ENCODE data around the gene DNAJC12. TPM values are rescaled to one million over a fixed set of nuclear protein-coding genes. Genes with fewer than 3 reads are reported as not detected.

Gene DNAJC12
- total and polyA plus RNA-seq, 2 of the 8 experiments (the other 6 are each of a cell fraction or from before 2014, with no cell fraction given): 0.86 to 4.2 TPM

DNA sequence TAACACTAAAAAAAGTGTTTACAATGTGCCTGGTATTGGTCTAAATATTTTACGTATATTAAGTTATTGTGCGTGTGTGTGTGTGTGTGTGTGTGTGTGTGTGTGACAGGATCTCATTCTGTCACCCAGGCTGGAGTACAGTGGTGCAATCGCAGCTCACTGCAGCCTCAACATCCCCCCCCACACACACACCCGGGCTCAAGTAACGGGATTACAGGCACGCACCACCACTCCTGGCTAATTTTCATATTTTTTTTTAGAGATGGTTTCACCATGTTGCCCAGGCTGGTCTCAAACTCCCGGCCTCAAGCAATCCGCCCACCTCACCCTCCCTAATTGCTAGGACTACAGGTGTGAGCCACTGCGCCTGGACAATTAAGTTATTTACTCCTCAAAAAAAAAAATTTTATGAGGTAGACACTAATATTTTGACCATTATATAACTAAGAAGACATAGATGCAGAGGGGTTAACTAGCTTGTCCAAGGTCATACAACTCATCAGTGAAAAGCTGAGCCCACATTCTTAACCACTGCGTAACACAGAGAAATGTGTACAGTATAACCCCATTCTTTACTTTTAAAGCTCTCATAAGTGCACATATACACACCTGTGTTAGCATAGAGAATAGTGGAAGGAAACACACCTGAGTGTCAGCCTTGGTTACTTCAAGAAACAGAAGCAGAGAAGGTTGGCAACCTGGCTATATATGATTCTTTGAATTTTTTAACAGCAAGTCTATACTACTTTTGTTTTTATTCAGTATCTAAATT lies 35.0 kb downstream of the DNAJC12 start:
- Histone ChIP-seq H3K14ac (ENCODE audit: insufficient read length) (no peak overlapping the region), H2AFZ (ENCODE audit: low read length) (no peak overlapping the region), H2BK20ac (ENCODE audit: low read length) (no peak overlapping the region), H3K27ac (ENCODE audit: low read depth, low read length) (no peak overlapping the region), H3K27me3 (replicated peaks in 1 of 4; ENCODE audit: control insufficient read depth in 3 of 4, extremely low read depth in 1 of 4, insufficient read depth in 3 of 4, low read length in 3 of 4) (no peaks in the 10 kb centered on the region), H4K5ac (ENCODE audit: insufficient read length, low read depth, low read length) (no peak overlapping the region), H3K4me1 (replicated peaks in 1 of 4; ENCODE audit: control insufficient read depth in 3 of 4, insufficient read depth in 4 of 4, low read length in 3 of 4) (peaks cover 0 to 2% (median under 1%) of the 10 kb centered on the region in 4 experiments; a peak in 4 of 7 replicates), H3K79me1 (ENCODE audit: low read depth, low read length) (no peaks in the 10 kb centered on the region), H4K20me1 (replicated peaks in 1 of 2; ENCODE audit: control insufficient read depth in 1 of 2, insufficient read depth in 2 of 2, low read length in 2 of 2) (no peaks in the 10 kb centered on the region), H4K91ac (replicated peaks; ENCODE audit: insufficient read length, low read length) (no peak overlapping the region), H2BK15ac (ENCODE audit: low read length) (no peak overlapping the region), H3K4me2 (ENCODE audit: insufficient read depth in 1 of 2, low read depth in 2 of 2, low read length in 2 of 2) (no peak overlapping the region), H3K18ac (ENCODE audit: extremely low read depth, low read length) (no peak overlapping the region), H3K23me2 (ENCODE audit: low read depth, low read length) (no peaks in the 10 kb centered on the region; the same call in 1 of the 2 replicates), H2BK5ac (ENCODE audit: low read depth, low read length) (no peak overlapping the region), H2BK120ac (replicated peaks; ENCODE audit: low read depth, low read length) (no peak overlapping the region), H3K56ac (replicated peaks; ENCODE audit: insufficient read length, low read depth, low read length) (no peak overlapping the region), H3K36me3 (ENCODE audit: control insufficient read depth in 2 of 4, insufficient read depth in 4 of 4, low read length in 3 of 4) (no peaks in the 10 kb centered on the region), H2BK12ac (ENCODE audit: low read depth, low read length) (no peak overlapping the region), H3K4ac (replicated peaks; ENCODE audit: insufficient read length, low read depth, low read length) (no peak overlapping the region), H3K79me2 (ENCODE audit: control insufficient read depth in 1 of 2, insufficient read depth in 2 of 2, low read length in 2 of 2) (no peaks in the 10 kb centered on the region), H3K9me3 (ENCODE audit: insufficient read depth in 2 of 2, low read depth in 1 of 2, low read length in 1 of 2) (no peaks in the 10 kb centered on the region), H3K23ac (ENCODE audit: insufficient read length) (no peak overlapping the region), H2AK5ac (ENCODE audit: low read depth, low read length) (no peak overlapping the region), H4K8ac (ENCODE audit: extremely low read depth, insufficient read depth, low read length) (no peak overlapping the region), H3K9ac (replicated peaks in 1 of 4; ENCODE audit: extremely low read depth in 1 of 4, low read depth in 3 of 4, low read length in 3 of 4) (no peak overlapping the region), H3K4me3 (ENCODE audit: extremely low read depth in 1 of 4, insufficient read depth in 2 of 4, low read depth in 3 of 4, low read length in 4 of 4) (no peak overlapping the region)
- no peak for FAIRE-seq
- no peak for DNase-seq (ENCODE audit: low read depth in 1 of 2, low spot score in 2 of 2)
- CTCF ChIA-PET (ENCODE audit: partially characterized antibody): interaction anchor here (0.6 to 2.9 kb wide), 2 partner anchors 14 to 80 kb away, joined by 3 to 15 read pairs; no protein-coding TSS in a partner anchor
- POLR2A ChIA-PET (ENCODE audit: partially characterized antibody): interaction anchor here (0.7 kb wide), 1 partner anchor 41 kb away, joined by 3 read pairs; no protein-coding TSS in a partner anchor
- 86% methylated on average over 10 of the region's 10 CpGs; no CpG with 5 or more reads in 1 of the 2 experiments for WGBS, 2 experiments (ENCODE audit: extremely low coverage in 1 of 2, insufficient coverage in 1 of 2, insufficient read length in 1 of 2, insufficient replicate concordance in 2 of 2, low coverage in 1 of 2, low lambda C conversion rate in 2 of 2, missing lambda C conversion rate in 1 of 2)
- TF ChIP-seq HDAC2 (IDR thresholded peaks at IDR 0.05; ENCODE audit: borderline replicate concordance in 1 of 2, low read depth in 2 of 2, low read length in 2 of 2) (no peak), CHD1 (IDR thresholded peaks at IDR 0.05; ENCODE audit: low read depth, low read length) (no peak), NANOG (IDR thresholded peaks at IDR 0.05; ENCODE audit: insufficient read depth, low read depth, low read length, poor library complexity, severe bottlenecking) (no peak), GTF2F1 (IDR thresholded peaks at IDR 0.05; ENCODE audit: borderline replicate concordance, low read depth, low read length) (no peak), SRF (IDR thresholded peaks at IDR 0.05; ENCODE audit: low read depth, low read length) (no peak), TBP (IDR thresholded peaks at IDR 0.05; ENCODE audit: low read depth, low read length) (no peak)
